Gastroesophageal sphincter (tissue), 3 donors: Measurements from ENCODE around the gene CCL28.

Experiments used
- CTCF ChIP-seq, 4 experiments: fragments of 200-600 bp in 2 of 4; fragments of 450-650 bp in 2 of 4; sonication (generic) in 1 of 4; IDR thresholded peaks; one replicate each; pipeline ENCODE4 v1.5.1; 2017 to 2019; ENCODE audit warnings: antibody characterized with exemption in 4 of 4, mild to moderate bottlenecking in 2 of 4, moderate library complexity in 2 of 4
- EP300 ChIP-seq: sonication (generic); formaldehyde crosslinking; IDR thresholded peaks from one replicate; pipeline ENCODE4 v1.6.1; 2017; ENCODE audit warnings: antibody characterized with exemption, mild to moderate bottlenecking
- POLR2A ChIP-seq, 2 donors: fragments of 450-650 bp; IDR thresholded peaks; one replicate each; pipeline ENCODE4 v1.6.1; 2017; ENCODE audit warnings: antibody characterized with exemption in 2 of 2, mild to moderate bottlenecking in 2 of 2, moderate library complexity in 1 of 2

GRCh38 chr5:43358301-43358700, 53.9 kb downstream of the CCL28 start:
- TF ChIP-seq CTCF (IDR thresholded peaks at IDR 0.05) (no peak), POLR2A (IDR thresholded peaks at IDR 0.05) (no peak), EP300 (no peak)
